GM18511 (cell line): ENCODE results near the gene APBA2.
"Not testable (repeated sequence)": the region's sequence is repeated elsewhere in the genome, so short reads cannot be mapped to it uniquely, and the experiment has no call there.

Experiments used
- ATAC-seq: cut with Tn5 transposase; IDR thresholded peaks from one replicate; pipeline ENCODE4 v1.9.1; 2021; ENCODE audit warnings: mild to moderate bottlenecking, moderate library complexity; ENCODE audit not compliant: unreplicated experiment

Gene APBA2

GRCh38 chr15:29097971-29098370 lies 212.2 kb downstream of the APBA2 start:
- no peak for ATAC-seq

- ATAC-seq, result no peak
These were observed 212.9 kb downstream of the APBA2 start for GRCh38 chr15:29098652-29099051.

GRCh38 chr15:29099131-29099880 lies 213.5 kb downstream of the APBA2 start:
- ATAC-seq, result no peak

- no peak for ATAC-seq
These were observed 214.8 kb downstream of the APBA2 start for GRCh38 chr15:29100486-29101000.

- no peak for ATAC-seq
These were observed 215.7 kb downstream of the APBA2 start for GRCh38 chr15:29101491-29101890.

- ATAC-seq, result not testable (repeated sequence)
These were observed 216.5 kb downstream of the APBA2 start for GRCh38 chr15:29102173-29102794.

- peak; percentile 11 for ATAC-seq
These were observed 217.4 kb downstream of the APBA2 start for GRCh38 chr15:29102911-29103823.

- peak; percentile 66 for ATAC-seq
These were observed 218.2 kb downstream of the APBA2 start for GRCh38 chr15:29103824-29104565.

GRCh38 chr15:29104566-29104880 lies 218.7 kb downstream of the APBA2 start:
- ATAC-seq, result no peak

GRCh38 chr15:29105151-29105854 lies 219.5 kb downstream of the APBA2 start:
- ATAC-seq, result no peak

- no peak for ATAC-seq
These were observed 220.3 kb downstream of the APBA2 start for GRCh38 chr15:29106116-29106515.

- ATAC-seq, result no peak
These were observed 220.9 kb downstream of the APBA2 start for GRCh38 chr15:29106551-29107290.

- no peak for ATAC-seq
These were observed 221.6 kb downstream of the APBA2 start for GRCh38 chr15:29107291-29107890.

GRCh38 chr15:29107971-29108645 lies 222.3 kb downstream of the APBA2 start:
- ATAC-seq, result no peak

- no peak for ATAC-seq
These were observed 224.0 kb downstream of the APBA2 start for GRCh38 chr15:29109762-29110161.

- no peak for ATAC-seq
These were observed 224.4 kb downstream of the APBA2 start for GRCh38 chr15:29110176-29110575.

GRCh38 chr15:29110733-29111132 lies 225.0 kb downstream of the APBA2 start:
- no peak for ATAC-seq

- no peak for ATAC-seq
These were observed 226.0 kb downstream of the APBA2 start for GRCh38 chr15:29111705-29112281.
